Activated naive CD4-positive, alpha-beta T cell (primary cell): Measurements from ENCODE around the gene GOLGA1.
A peak's percentile ranks its signal among the peaks of the same experiment; 100 is the strongest.
"Not testable (repeated sequence)": the region's sequence is repeated elsewhere in the genome, so short reads cannot be mapped to it uniquely, and the experiment has no call there.

Experiments used
- DNase-seq, 4 experiments: peaks; one replicate each; lab custom pipeline; 2025; lab: John Stamatoyannopoulos, UW

The GOLGA1 gene, protein sequence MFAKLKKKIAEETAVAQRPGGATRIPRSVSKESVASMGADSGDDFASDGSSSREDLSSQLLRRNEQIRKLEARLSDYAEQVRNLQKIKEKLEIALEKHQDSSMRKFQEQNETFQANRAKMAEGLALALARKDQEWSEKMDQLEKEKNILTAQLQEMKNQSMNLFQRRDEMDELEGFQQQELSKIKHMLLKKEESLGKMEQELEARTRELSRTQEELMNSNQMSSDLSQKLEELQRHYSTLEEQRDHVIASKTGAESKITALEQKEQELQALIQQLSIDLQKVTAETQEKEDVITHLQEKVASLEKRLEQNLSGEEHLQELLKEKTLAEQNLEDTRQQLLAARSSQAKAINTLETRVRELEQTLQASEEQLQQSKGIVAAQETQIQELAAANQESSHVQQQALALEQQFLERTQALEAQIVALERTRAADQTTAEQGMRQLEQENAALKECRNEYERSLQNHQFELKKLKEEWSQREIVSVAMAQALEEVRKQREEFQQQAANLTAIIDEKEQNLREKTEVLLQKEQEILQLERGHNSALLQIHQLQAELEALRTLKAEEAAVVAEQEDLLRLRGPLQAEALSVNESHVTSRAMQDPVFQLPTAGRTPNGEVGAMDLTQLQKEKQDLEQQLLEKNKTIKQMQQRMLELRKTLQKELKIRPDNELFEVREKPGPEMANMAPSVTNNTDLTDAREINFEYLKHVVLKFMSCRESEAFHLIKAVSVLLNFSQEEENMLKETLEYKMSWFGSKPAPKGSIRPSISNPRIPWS

DNA sequence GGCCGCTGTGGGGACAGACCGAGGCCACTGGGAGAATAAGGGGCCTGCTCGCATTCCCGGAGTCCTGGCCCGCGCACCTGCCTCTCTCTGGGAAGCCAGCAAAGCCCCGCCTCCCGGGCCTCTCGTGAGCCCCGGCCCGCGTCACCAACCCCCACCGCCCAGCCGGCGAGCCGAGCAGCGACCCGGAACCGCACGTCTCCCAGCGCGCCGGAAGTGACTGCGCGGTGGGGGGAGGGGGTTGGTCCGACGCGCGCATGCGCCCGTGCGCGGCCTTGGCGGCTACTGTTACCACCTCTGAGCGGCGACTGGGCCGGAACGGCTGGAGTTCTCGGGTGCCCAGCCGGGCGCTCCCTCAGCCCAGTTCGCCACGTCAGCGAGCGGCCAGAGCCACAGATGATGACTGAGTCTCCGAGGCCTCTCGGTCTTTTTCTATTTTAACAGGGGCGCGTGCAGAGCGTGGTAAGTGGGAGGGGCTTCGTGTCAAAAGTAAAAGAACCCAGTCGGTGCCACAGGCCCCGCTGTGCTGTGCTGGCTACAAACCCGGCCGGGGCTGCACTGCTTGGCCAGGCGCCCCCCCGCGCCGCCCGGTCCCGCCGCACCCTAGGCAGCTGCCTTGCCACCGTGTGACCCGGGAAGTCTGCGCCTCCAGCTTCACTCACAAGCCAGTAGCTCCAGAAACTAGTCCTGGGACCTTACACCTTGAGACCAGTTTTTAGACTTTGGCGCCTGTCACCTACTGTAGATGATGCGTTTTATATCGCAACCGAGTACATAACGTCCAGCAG is at the start of gene GOLGA1:
GOLGA1 (minus strand) TSS at position 190 of the 785 bp plus-strand sequence. CDS start 2,372 bp downstream, outside the sequence.
- DNase-seq = peak; percentile 78 to 88 (median 82)

DNA sequence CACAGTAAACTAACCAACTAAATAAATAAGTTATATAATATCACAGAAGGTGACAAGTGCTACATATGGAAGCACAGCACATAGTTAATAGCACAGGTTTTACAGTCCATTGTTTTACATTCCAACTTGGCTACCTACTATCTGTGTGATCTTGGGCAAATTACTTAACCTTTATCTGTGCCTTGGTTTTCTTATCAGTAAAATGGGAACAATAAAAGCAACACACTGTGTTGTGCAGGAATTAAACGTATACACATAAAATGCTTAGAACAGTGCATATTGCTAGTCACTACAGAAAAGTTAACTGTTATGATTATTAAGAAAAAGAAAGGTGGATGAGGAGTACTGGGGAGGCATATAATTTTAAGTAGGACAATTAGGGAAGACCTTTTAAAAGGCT is 42.8 kb upstream of the GOLGA1 start:
- no peak for DNase-seq

DNA sequence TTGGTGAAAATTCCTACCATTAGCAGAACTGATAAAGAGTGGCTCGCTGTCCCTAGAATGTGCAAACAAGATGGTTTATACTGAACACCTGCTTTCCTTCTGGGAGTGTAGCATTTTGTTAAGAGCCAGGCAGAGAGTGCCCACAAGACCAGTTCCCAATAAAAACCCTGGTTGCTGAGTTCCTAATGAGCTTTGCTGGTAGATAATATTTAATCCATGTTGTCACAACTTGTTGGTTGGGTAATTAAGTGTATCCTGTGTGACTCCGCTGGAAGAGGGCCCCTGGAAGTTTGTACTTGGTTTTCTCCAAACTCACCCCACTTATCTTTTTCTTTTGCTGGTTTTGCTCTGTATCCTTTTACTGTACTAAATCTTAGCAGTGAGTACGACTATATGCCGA is 39.5 kb upstream of the GOLGA1 start:
- no peak for DNase-seq

DNA sequence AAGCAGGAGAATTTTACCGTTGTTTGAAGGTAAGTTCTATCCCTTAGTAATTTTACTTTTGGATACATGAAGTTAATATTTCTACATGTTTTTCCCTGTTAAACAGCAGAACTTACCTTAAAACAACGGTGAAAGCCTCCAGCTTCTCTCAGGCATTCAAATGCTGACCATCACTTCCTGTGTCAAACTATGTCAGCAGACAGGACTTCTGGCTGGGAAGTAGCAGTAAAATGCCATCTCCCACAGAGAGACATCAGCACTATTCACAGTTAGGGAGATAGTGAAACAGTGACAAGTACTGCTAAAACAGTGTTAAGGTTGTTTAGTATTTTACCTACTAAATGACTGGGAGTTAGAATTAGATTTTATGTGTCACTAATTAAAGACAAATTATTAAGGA is 34.2 kb upstream of the GOLGA1 start:
- no peak for DNase-seq

DNA sequence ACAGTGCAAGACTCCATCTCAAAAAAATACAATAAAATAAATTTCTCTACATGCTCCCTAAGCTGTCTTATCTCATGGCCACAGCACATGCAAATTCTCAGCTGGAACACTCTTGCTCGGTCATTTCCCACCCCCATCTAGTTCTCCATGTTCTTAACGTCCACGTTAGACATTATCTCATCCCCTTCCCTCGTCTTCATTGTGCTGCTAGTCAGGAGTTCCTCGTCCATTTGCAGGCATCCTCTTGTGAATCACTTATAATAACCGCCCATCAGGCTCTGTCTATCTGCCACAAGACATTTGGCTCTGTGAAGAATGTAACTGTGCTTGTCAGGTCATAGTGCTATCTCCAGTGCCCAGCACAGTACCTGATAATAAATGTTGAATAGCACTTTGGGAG is 32.9 kb upstream of the GOLGA1 start:
- no peak for DNase-seq

DNA sequence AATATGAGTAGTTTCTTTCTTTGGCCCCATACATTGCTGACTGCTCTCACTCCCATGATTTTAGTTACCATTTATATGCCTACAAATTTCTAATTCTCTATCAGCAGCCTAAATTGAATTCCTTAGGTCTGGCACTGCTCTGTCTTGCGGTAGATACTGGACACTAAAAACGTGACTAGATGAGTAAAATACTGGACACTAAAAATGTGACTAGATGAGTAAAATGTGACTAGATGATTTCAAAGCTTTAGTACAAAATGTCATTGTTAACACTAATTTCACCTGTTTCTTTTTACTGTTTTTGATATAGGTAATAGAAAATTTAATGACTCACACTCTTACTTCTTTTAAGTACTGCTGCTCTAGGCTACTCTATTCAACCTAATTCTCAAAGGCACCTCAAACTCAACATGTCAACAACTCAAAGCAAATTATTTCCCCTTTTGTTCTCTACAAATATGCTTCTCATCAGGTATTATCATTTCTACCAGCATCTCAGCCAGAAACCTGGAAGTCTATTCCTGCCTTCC is 31.4 kb upstream of the GOLGA1 start:
- no peak for DNase-seq

DNA sequence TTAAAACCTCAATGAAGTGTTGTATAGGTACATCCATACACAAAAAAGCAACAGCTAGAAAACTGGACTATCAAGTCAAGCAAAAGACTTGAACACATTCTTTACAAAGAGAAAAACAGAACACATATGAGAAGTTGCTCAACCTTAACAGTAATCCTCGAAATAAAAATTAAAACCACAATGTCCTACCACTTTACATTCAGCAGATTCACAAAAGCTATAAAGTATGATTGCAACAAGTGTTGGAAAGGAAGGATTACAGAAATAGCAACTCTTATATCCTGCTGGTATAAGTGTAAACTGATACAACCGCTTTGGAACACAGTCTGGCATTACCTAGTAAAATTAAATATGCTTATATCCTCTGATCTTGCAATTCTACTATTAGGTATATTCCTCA is 28.5 kb upstream of the GOLGA1 start:
- no peak for DNase-seq

DNA sequence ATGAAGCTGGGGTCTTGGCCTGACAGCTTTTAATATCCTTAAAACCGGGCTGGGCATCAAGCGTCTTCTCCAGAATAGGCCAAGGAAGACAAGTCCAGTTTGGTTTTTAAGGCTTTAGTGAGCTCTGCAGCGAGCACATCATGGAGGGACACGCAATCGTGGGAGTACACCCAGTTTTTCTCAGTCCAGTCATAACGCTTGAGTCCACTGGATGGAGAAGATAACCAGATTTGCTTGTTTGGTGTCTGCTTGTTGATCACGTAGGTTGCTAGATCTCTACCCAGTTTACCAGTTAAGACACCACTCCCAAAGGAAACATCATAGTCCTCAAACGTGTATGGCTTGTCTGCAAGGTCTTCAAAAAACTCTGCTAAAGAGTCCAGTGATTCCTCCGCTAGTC is 27.4 kb upstream of the GOLGA1 start:
- no peak for DNase-seq

DNA sequence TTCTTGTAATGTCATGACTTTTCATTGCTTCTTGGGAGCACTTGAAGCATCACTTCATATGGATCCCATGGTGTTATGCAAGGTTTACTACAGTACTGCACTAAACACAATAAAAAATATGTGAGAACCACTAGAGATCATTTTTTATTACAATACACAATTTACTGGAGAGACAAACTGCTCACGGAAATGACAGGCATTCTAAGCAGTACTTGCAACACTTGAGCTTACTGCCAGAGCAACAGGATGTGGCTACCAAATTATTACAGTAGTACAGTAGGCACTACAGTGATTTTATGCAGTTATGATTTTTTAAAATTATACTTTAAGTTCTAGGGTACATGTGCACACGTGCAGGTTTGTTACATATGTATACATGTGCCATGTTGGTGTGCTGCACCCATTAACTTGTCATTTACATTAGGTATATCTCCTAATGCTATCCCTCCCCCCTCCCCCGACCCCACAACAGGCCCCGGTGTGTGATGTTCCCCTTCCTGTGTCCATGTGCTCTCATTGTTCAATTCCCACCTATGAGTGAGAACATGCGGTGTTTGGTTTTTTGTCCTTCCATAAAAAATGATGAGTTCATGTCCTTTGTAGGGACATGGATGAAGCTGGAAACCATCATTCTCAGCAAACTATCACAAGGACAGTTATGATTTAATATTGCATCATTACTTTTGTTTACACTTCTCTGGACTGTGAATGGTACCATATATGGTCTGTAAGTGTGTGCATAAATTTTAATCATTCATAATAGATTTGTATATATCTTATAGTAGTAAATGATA is 25.1 kb upstream of the GOLGA1 start:
- DNase-seq = not testable (repeated sequence)

DNA sequence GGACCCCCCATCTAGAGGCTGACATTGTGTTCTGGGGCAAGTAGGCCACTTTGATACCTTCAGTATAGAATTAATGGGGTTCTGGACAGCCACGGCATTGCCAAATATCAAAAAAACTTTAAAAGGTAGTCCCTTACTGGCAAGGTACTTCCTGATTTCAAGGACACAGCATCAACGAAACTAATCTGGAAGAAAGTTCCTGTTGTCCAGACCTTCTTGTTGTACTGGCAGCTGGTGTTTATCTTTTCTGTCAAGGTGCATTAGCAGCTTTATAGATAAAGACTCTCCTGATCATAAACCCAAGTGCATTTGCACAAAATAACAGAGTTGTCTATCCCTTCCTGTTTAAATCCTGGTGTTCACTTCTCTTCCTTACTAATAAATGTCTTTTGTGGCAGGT is 23.7 kb upstream of the GOLGA1 start:
- DNase-seq = no peak

DNA sequence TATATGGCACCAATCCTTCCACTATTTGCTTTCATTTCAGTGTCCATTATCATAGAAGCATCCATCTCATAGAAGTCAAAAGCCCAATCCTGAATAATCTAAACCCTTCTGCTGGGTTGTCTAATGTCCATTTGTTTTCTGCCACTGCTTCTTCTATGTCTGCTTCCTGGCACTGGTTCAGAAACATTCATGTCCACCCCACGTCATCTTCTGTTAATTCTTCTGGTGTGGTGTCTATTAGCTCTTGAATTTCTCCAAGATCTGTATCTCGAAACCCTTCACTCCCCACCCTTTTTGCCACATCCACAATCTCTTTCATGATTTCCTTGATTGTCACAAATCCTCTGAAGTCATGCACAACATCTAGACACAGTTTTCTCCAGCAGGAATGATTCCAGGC is 23.2 kb upstream of the GOLGA1 start:
- DNase-seq = no peak

DNA sequence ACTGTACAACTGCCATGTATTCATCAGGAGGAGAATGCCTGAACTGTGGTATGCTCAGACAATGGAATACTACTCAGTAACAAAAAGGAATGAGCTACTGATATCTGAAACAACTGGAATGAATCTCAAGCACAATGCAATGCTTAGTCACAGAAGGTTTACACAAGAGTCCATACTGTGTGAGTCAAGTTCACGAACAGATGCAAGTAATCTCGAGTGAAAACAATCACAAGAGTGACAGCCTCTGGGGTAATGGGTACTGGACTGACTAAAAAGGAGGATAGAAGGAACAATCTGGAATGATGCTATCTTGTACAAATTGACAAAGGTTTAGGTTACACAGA is 19.5 kb upstream of the GOLGA1 start:
- no peak for DNase-seq

DNA sequence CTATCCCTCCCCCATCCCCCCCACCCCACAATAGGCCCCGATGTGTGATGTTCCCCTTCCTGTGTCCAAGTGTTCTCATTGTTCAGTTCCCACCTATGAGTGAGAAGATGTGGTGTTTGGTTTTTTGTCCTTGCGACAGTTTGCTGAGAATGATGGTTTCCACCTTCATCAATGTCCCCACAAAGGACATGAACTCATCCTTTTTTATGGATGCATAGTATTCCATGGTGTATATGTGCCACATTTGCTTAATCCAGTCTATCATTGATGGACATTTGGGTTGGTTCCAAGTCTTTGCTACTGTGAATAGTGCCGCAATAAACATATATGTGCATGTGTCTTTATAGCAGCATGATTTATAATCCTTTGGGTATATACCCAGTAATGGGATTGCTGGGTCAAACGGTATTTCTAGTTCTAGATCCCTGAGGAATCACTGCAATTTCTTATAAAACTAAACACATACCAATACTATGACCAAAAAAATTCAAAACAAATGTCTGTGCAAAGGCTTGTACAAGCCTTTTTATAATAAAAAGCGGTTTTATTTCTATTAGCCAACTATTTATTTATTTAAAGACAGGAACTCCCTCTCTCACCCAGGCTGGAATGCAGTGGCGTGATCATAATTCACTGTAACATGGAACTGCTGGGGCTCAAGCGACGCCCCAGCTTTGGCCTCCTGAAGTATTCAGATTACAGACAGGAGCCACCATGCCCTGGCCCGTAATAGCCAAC is 19.0 kb upstream of the GOLGA1 start:
- not testable (repeated sequence) for DNase-seq

DNA sequence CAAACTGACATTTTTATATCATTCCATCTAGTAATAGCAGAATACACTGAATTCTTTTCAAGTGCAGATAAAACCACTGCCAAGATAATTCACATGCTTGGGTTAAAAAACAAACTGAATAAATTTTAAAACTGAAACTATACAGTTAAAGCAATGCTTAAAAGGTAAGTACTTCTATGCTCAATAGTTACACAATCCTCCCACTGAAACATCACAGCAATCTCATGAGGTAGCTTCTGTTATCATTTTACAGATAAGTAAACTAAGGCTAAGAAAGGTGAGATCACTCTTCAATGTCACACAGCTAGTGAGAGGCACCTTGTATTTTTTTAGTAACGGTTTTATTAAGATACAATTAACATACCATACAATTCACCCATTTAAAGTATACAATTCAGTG is 13.4 kb upstream of the GOLGA1 start:
- DNase-seq = no peak

DNA sequence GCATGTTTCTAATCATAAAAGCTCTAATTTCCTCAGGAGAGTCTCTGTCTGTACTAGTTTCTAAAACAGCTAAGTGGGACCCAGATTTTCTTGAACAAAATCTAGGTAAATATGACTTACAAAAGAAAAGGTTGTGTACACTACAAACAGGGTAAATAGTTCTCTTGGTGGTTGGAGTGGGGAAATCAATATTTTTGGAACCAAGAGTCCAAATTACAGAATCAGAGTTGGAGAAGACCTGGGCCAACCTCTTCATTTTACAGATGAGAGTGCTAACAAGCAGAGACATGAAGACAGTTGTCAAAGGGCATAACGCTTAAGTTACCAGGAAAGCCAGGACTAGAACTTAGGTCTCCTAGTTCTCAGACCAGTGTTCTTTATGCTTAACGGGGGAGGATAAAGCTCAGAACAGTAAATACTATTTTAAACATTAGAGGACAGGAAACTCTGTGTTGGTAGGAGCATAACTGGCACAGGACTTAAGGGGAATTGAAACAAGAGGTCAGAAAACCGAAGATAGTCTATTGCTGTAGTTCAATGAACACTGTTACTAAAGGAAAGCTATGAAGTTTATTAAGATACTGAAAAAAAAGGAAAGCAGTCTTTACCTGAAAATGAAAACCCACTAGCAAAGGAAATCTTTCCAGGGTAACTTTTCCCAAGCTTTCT is 9.3 kb upstream of the GOLGA1 start:
- no peak for DNase-seq

DNA sequence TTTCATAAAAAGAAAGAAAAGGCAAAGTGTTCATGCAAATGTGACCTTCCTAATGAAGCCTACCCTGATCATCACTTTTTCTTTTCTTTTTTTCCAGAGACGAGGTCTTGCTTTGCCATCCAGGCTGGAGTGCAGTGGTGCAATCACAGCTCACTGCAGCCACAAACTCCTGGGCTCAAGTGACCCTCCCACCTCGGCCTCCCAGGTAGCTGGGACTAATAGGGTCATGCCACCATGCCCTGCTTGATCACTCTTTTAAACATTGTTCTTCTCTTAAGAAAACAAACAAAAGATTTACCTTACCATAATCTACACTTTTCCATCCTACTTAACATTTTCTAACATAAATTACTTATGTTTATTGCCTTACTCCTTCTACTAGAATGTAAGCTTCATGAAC is 8.5 kb upstream of the GOLGA1 start:
- no peak for DNase-seq

DNA sequence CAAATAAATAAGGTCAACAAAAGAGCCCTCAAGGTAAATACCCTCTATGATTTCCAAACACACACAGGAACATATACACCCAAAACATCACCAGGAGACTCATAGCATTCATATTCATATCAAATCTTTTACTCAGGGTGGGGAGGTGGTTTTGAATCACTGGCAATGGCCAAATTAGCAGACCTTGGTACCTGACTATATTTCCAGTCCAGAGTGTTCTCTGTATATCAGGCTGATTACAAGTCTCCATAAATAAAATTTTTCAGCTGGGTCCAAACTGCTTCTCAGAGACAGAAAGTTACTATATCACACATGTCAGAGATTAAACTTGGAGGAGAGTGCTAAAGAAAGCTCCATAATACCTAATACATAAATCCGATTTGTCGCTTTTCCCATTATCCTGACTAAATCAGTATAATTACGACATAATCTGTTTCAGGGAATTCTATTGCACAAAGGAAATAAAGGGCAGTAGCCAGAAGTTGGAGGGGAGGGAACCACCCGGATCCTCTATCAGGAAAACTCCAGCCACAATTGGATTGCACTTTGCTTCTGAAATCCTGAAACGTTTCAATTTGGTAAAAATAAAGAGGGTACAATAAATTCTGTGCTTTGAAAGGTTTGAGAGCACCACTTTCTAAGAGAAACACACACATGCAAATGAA is 7.0 kb upstream of the GOLGA1 start:
- DNase-seq = no peak

DNA sequence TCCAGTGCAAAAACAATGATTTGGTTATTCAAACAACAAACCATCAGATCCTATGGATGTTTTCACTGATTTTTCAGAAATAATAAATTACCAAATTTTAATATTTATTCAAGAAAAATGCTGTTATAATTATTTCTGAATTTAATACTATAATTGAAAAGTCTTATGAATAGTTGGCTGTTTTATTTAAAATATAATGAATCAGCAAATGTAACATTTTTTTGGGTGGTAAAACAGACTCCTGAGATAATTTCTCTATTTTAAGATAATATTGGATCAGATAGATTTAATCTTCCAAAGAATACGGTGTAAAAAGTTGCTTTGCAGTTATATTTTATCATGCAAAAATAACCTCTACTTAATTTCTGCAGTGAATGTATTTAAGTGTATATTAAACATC is 5.3 kb upstream of the GOLGA1 start:
- no peak for DNase-seq

DNA sequence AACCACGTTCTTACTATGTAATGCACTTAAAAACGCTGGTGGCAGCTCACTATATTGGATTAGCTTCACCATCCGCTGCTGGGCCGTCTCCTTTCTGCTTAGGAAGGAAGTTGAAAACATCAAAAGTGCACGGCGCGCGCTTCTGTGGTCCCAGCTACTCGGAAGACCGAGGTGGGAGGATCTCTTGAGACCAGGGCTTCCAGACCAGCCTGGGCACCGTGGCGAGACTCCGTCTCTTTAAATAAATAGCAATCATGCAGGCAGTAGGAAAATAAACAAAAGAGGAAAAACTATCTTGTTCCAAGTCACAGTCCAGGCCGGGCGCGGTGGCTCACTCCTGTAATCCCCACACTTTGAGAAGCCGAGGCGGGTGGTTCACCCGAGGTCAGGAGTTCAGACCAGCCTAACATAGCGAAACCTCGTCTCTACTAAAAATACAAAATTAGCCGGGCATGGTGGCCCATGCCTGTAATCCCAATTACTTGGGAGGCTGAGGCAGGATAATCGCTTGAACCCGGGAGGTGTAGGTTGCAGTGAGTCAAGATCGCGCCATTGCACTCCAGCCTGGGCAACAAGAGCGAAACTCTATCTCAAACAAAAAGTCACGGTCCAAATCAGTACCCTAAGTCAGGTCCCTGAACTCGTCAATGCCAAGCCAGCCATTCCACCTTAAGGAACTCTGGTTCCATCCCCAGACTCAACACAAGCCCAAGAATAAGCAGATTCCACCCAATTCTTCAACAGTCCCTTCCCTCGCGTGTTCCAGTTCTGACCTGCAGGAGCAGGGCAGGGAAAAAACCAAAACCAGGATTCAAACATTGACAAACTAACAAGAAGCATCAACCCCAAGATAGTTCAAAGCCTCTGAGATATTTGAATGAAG is 1.0 kb upstream of the GOLGA1 start:
- DNase-seq = peak; percentile 7 to 60 (median 32)
